LNCAP (cell line): ENCODE results near the gene DNAJC6.

Source experiments
- TF ChIP-seq, protein P1 (sequence below): fragments of 450-650 bp; IDR thresholded peaks from 2 replicates; pipeline ENCODE4 v1.5.1; 2017; ENCODE audit warnings: mild to moderate bottlenecking

DNAJC6 gene

DNA sequence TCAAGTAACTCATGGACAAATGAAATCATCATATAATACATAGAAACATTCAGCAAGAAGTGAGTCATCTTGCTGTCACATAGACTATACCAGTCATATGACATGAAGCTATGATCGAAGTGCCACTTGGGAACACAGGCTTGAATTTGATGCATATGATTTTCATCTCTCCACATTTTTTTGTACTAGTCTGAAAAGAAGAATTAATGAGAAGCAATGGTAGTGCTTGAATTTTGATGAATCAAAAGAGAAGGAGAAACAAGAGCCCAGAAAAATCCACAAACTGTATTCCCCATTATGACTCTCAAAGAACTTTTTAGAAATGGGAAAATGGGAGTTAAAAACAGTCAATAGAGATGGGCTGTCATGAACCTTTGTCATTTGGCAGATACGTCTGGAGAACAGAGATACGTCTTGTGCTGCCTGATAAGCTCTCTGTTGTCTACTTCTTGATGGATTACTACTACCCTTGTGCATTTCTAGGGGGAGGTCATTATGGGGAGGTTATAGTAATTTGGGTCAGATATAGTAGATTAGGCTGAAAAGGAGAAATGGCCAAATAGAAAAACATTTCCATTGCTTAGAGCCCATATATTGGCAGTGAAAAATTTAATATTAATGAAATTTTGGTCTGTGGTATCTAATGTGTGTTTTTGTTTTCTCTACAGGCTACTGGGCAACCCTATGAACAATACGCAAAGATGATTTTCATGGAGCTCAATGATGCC, 103.1 kb downstream of the DNAJC6 start:
- TF ChIP-seq, protein P1, sequence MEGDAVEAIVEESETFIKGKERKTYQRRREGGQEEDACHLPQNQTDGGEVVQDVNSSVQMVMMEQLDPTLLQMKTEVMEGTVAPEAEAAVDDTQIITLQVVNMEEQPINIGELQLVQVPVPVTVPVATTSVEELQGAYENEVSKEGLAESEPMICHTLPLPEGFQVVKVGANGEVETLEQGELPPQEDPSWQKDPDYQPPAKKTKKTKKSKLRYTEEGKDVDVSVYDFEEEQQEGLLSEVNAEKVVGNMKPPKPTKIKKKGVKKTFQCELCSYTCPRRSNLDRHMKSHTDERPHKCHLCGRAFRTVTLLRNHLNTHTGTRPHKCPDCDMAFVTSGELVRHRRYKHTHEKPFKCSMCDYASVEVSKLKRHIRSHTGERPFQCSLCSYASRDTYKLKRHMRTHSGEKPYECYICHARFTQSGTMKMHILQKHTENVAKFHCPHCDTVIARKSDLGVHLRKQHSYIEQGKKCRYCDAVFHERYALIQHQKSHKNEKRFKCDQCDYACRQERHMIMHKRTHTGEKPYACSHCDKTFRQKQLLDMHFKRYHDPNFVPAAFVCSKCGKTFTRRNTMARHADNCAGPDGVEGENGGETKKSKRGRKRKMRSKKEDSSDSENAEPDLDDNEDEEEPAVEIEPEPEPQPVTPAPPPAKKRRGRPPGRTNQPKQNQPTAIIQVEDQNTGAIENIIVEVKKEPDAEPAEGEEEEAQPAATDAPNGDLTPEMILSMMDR, result no peak

DNA sequence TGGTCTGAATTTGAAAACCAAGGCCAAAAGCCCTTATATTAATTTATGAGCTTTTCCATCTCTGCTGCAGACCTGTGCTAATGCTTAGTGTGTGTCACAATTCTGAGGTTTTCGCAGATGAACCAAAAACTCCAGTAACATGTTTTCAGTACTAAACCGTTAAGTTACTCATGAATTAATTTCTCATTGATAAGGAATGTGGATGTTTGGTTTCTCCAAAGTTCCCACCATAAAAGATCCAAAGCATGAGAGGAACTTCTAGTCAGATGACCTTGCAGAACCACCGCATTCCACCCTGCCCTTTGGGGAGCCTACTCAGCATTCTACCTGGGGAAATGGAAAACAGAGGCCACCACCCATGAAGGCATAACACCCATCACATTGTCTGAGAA, 103.6 kb downstream of the DNAJC6 start:
- TF ChIP-seq, protein P1, result no peak

DNA sequence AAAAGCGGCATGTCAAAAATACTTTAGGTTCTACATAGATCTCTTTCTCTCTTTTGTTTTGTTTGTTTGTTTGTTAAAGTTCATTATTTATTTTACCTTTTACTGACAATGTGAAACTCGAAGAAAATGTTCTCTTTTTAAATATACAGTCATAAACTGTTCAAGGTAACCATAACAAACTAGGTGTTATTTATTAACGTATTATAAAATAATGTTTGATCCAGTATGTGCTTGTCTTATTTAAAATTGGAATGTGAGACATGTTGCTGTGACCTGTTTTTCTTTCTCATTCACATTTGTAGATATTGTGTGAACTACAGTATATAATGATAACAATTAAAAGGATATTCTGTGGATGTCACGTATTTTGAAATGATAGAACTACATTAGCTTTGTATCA, 105.2 kb downstream of the DNAJC6 start:
- TF ChIP-seq, protein P1, result no peak

DNA sequence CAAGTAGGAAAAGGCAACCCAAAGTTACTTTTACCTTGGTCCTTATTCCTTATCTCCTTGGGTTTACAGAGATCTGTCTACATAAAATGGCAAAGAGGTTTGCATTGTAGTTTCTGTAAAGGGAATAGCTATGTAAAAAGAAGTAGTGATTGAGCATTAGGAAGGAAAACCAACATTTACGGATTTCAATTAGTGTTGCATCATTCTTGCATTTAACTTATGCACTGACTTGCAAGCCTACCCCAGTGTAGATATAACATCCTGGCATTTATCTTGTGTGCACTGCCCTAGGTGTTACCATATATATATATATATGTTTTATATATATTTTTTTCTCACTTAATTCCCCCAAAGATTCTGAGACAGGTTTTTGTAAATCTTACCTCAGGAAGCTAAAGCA, 107.4 kb downstream of the DNAJC6 start:
- TF ChIP-seq, protein P1, result no peak

DNA sequence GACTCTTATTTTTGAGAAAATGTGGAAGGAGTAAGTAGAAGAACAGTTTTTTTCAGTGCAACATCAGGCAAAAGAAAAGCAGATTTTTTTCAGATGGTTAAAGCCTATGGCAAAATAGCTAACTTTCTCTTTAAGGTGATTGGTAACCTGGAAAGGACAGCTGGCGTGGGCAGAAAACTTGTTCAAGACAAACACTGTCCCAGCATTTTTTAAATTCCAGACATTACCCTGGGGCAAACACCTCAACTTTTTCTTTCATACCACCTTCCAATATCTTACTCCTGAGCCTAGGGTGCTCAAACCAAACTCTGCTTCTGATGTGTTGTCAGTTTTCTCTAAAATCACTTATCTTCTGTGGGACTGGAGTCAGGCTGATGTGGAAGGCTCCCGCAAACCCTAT, 108.4 kb downstream of the DNAJC6 start:
- TF ChIP-seq, protein P1, result no peak

DNA sequence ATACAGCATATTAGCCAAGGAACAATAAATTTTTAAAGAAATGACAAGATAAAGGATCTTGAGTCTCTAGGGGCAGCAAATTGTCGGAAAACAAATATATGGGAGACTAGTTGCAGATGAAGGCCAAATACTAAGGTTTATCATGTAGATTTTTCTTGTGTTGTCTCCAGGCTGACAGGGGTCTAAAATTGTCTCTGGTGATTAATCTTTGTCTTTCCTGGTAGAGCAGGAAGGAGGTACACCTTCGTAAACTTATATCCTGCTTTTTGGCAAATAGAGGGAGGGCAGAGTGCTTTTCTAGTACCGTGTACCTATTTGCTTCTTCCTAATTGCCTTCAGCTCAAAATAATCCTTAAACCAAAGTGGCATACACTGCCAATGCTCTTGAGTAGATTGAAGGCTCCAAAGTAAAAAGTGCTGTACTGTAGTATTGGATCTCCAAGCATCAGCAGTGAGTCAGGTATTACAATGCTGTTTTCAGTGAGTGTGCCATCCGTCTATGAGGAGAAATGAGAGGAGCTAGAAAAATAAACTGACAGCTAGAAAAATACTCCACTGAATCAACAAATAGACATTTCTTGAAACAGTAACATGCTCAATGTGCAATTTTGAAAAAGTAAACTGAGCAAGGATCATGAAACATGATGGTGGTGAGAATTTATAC, 109.3 kb downstream of the DNAJC6 start:
- TF ChIP-seq, protein P1, result no peak

DNA sequence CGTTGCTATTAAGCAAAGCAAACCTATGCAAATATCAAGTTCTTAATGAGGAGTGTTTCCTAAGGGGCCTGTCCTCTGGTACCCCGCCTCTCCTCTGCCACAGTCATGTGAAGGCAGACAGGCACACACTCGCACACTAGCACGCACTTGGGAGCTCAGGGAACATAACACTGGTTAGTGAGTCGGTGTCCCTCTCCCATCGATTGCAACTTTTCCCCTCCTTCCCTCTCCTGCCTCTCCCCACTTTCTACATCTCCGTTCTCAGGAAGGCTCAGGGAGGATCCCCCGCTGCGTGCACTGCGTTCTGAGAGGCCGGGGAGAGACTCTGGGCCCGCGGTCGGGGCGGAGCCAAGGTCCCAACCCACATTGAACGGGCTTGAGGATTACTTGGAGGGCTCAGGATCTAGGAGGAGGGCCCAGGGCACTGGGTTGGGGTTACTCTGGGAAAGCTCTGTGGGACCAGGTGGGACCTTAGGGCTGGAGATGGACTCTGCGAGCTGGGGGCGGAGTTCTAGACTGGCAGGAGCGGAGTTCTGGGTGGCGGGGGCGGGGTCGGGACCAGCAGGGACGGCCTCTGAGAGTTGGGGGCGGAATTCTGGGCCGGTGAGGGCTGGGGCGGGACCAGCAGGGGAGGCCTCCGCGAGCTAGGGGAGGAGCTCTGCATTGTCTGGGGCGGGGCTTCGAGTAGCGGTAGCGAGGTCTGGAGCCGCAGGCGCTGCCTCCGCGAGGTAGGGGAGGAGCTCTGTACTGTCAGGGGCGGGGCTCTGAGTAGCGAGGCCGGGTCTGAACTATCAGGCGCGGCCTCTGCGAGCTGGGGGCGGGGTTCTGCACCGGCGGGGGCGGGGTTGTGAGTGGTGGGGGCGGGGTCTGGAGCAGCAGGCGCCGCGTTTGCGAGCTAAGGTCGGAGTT, 110.6 kb downstream of the DNAJC6 start:
- TF ChIP-seq, protein P1, result no peak
